Esophagus muscularis mucosa (tissue), 4 donors: ENCODE measurements around the gene HERC2. TPM values are rescaled to one million over a fixed set of nuclear protein-coding genes. Genes with fewer than 3 reads are reported as not detected.

Experiments
- DNase-seq: peaks from one replicate; pipeline ENCODE4 v3.0.0-alpha.2; 2017; ENCODE audit errors: extremely low spot score
- H3K27ac ChIP-seq, 4 donors: fragments of 200-600 bp; sonication (generic); replicated peaks in 1 of 4; 1 replicate in 3 of 4; 2 replicates in 1 of 4; pipeline ENCODE4 v1.5.1; 2016 to 2019; ENCODE audit warnings: mild to moderate bottlenecking in 1 of 4
- H3K27me3 ChIP-seq, 4 donors: fragments of 200-600 bp; sonication (generic); one replicate each; pipeline versions ENCODE4 v1.5.1 to v1.6.0; 2016 to 2019
- H3K36me3 ChIP-seq, 4 donors: fragments of 200-600 bp; sonication (generic); one replicate each; pipeline ENCODE4 v1.5.1; 2016 to 2019
- H3K4me1 ChIP-seq, 4 donors: fragments of 200-600 bp; sonication (generic); one replicate each; pipeline ENCODE4 v1.5.1; 2016 to 2019
- H3K4me3 ChIP-seq, 4 donors: fragments of 200-600 bp; sonication (generic); 1 replicate in 2 of 4; 2 replicates in 2 of 4; pipeline ENCODE4 v1.5.1; 2016 to 2019; ENCODE audit warnings: mild to moderate bottlenecking in 4 of 4, moderate library complexity in 1 of 4
- H3K9me3 ChIP-seq, 4 donors: fragments of 200-600 bp; sonication (generic); 1 replicate in 3 of 4; 2 replicates in 1 of 4; pipeline ENCODE4 v1.5.1; 2016 to 2019
- CTCF ChIP-seq, 3 experiments: fragments of 200-600 bp in 2 of 3; fragments of 450-650 bp in 1 of 3; sonication (generic) in 2 of 3; IDR thresholded peaks; one replicate each; pipeline ENCODE4 v1.5.1; 2017 to 2019; ENCODE audit warnings: antibody characterized with exemption in 3 of 3, mild to moderate bottlenecking in 2 of 3, moderate library complexity in 1 of 3
- EP300 ChIP-seq: sonication (generic); formaldehyde crosslinking; IDR thresholded peaks from one replicate; pipeline ENCODE4 v1.6.1; 2017; ENCODE audit warnings: antibody characterized with exemption
- POLR2A ChIP-seq: fragments of 450-650 bp; IDR thresholded peaks from one replicate; pipeline ENCODE4 v1.6.1; 2017; ENCODE audit warnings: antibody characterized with exemption, moderate library complexity, mild to moderate bottlenecking, low read depth
- POLR2AphosphoS5 ChIP-seq, 2 donors: sonication (generic); formaldehyde crosslinking; IDR thresholded peaks; one replicate each; pipeline ENCODE4 v1.6.1; 2017; ENCODE audit warnings: antibody characterized with exemption in 2 of 2
- WGBS: methylation state at CpG from one replicate; pipeline ENCODE4 v1.1.5; 2018; 5-methylcytosine and 5-hydroxymethylcytosine counted together
- intact Hi-C: fragments of 100-400 bp; cut with DNase I; formaldehyde crosslinking; loops from one replicate; pipeline ENCODE4 v1.15.1; 2023
- small RNA-seq, 3 donors: library from RNA; depleted of rRNA; stranded (forward); fragments of <200 nt; gene quantifications; one replicate each; pipeline ENCODE3, GENCODE V24; 2016
- total RNA-seq, 4 donors: library from RNA; depleted of rRNA; stranded (reverse); fragments of >200 nt; gene quantifications; one replicate each; pipeline versions ENCODE4 v1.1.0 to v1.2.1, GENCODE V29; 2016

Gene HERC2
- total RNA-seq, 4 donors from 2014 or later: 57.0 to 96.3 (median 66.0) TPM

GRCh38 chr15:28066231-28066630, 255.7 kb downstream of the HERC2 start:
- Histone ChIP-seq H3K9me3 (peaks cover 0 to 14% (median 5%) of the 10 kb centered on the region in 4 donors), H3K36me3 (no peaks in the 10 kb centered on the region), H3K27ac (no peak overlapping the region), H3K4me1 (no peaks in the 10 kb centered on the region), H3K4me3 (no peak overlapping the region), H3K27me3 (no peaks in the 10 kb centered on the region)
- TF ChIP-seq POLR2A (no peak), EP300 (no peak), CTCF (IDR thresholded peaks at IDR 0.05) (no peak), POLR2AphosphoS5 (IDR thresholded peaks at IDR 0.05) (no peak)
- 58% methylated on average over 3 of the region's 3 CpGs for WGBS
- intact Hi-C loops: no loop called here
- DNase-seq: no peak

Small RNAs within 50 kb of the gene (small RNA-seq; reads per million reads assigned to genes)
- gene AC091304.5: 0 reads per million in 3 donors

Other genes starting within 250 kb of the HERC2 start
- gene OCA2, start 222.9 kb downstream of the HERC2 start, total RNA-seq: 1 to 10 TPM in 1 of 4 donors, under 1 TPM in 3; 0.17 to 1.2 (median 0.24) TPM
- gene GOLGA6L24, start 35.9 kb upstream of the HERC2 start, total RNA-seq: not detected
- under 1 TPM in 2 of 4 donors, not detected in 2; under 0.01 to 0.23 TPM for gene GOLGA8F, start 56.5 kb upstream of the HERC2 start, total RNA-seq
- under 1 TPM in 3 of 4 donors, not detected in 1; 0.17 to 0.23 (median 0.19) TPM for gene GOLGA8G, start 210.8 kb upstream of the HERC2 start, total RNA-seq
- gene GOLGA6L25, start 231.4 kb upstream of the HERC2 start, total RNA-seq: not detected